ENCODE measurements around the gene FLG.
"Not testable (repeated sequence)": the region's sequence is repeated elsewhere in the genome, so short reads cannot be mapped to it uniquely, and the experiment has no call there.

The FLG gene

DNA sequence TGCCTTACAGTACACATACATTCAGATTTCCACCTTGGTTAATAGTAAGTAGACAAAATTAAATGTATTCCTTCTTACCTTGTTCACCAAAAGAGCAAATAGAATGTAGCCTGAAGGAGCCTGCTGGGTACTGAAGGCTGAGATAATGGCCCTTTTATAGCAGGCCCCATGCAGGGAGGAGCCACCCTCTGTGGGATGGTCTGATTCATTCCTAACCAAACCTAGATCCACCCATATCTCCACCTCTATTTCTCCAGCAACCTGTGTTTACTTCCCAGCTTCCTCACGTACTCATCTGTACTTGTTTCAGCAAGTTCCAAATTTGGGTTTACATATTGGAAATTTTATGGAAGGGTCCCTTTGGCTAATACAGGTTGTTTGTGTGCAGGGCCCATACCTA is at the start of gene FLG:
FLG (minus strand) TSS at position 129 of the 400 bp plus-strand sequence. CDS start 9,783 bp downstream, outside the sequence.
- DNase-seq = no peak

- DNase-seq = no peak
Measured at GRCh38 chr1:152374451-152374850, 49.4 kb upstream of the FLG start.

DNA sequence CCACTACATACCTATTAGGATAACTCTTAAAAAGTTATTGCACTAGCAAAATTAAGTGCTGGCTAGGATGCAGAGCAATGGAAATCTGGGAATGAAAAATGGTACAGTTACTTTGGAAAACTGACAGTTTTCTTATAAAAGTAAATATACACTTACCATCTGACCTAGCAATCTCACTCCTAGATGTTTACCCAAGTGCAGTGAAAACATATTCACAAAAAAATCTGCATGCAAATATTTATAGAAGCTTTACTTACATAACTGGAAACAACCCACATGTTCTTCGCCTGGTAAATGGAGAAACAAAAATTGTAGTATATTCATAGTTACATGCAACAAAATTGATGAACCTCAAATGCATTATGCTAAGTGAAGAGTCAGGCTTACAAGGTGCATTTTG is 47.6 kb upstream of the FLG start:
- no peak for DNase-seq

GRCh38 chr1:152367436-152367835 is 42.4 kb upstream of the FLG start:
- no peak for DNase-seq

DNA sequence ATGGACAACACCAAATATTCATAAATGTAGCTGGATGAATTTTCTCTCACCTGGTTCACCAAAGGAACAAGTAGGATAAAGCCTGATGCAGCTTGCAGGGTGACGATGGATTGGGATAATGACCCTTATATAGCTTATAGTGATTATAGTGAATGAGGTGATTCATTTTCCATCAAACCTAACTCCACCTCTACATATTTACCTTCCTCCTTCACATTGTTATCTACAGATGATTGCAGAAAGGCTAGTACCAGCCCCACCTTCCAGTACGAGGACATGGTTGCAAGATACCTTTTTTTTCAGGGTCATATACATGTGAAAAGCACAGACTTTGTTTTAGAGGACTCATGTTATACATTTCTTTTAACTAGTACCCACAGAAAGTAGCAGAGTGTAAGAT is 34.9 kb upstream of the FLG start, which contains the start of gene FLG2:
FLG2 (minus strand) TSS at position 101 of the 400 bp plus-strand sequence. CDS start 1,122 bp downstream, outside the sequence.
- DNase-seq = no peak

DNA sequence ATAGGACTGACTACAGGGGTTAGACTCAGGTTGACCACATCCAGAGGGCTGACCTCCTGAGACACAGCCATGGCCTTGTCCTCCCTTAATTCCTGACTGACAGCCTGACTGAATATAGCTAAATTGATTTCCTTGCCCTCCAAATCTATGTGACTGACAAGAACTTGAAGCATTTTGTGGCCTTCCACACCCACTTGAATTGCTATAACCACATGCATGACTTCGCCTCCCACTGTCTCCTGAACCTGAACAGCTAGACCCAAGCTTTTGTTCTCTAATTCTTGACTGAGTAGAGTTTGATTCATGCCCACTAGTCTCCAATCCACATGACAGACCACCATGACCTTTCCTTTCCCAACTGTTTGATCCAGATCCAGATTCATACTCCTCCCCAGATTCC is 31.7 kb upstream of the FLG start:
- no peak for DNase-seq

GRCh38 chr1:152349611-152350010 is 24.6 kb upstream of the FLG start:
- no peak for DNase-seq

- DNase-seq = no peak
Measured at GRCh38 chr1:152348447-152348846, 23.4 kb upstream of the FLG start.

GRCh38 chr1:152347116-152347728 is 22.2 kb upstream of the FLG start:
- DNase-seq = peak; percentile 52

DNA sequence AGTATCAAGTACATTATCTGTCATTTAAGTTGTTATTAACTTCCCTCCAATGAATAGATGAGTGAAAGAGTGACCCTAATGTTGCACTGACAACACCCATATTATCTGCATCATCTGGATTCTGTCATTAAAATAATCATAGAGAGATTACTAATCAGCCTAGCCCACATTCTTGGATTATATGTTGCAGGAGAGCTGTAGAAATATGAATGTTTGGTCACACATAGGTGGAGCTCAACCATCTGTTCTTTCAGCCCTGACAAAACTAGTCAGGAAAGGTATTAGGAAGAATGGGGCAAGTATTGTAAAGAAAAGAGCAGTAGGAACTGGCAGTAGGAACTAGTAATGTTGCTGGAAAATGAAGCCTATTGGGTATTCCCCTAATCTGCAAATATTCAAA is 19.4 kb upstream of the FLG start:
- no peak for DNase-seq

DNA sequence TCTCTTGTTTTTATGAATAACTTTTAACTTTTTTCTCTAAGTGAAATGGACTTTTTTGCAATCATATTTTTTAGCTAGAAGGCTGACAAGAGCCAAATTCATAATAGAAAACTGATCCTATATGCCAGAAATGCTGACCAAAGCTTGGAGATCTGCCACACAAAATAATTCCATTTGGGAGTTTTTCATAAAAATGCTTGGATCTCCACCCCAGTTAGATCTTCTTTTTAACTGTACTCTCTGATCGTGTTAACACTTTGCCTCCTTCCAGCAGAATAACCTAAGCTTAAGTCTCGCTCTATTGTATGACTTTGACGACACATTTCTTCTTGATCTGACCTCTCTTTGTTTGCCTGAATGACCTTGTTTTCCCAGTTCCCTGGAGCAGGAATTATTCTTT is 18.0 kb upstream of the FLG start:
- no peak for DNase-seq

DNA sequence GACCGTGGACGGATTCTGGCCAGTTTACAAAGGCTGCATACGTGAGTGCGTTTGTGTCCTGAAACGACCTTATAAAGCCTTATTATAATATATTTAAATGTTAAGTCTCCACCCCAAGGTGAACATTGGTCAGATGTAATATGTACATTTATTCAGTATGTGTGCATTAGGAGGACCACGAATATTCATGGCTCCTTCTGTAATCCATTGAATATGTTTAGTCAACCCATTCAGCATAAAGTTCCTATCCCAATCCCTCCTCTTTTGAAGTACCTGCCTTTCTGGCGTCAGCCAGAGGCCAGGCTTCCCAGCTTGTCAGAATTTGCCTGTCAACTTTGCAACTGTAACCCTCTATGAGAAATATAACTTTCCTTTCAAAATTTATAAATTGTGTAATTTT is 10.4 kb upstream of the FLG start:
- no peak for DNase-seq

GRCh38 chr1:152328801-152329391 is 3.9 kb upstream of the FLG start:
- DNase-seq = no peak

GRCh38 chr1:152313970-152314369 is 11.1 kb downstream of the FLG start:
- no peak for DNase-seq

- no peak for DNase-seq
Measured at GRCh38 chr1:152313319-152313801, 11.7 kb downstream of the FLG start.

DNA sequence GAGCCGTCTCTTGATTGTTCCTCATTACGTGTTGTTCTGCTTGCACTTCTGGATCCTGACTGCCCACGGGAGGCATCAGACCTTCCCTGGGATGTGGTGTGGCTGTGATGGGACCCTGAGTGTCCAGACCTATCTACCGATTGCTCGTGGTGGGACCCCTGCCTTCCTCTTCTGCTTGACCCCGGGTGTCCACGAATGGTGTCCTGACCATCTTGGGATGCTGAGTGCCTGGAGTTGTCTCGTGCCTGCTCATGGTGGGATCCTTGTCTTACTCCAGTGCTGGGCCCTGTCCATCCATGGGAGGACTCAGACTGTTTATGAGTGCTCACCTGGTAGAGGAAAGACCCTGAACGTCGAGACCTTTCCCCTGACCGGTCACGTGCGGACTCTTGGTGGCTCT is 12.9 kb downstream of the FLG start:
- DNase-seq = not testable (repeated sequence)

- no peak for DNase-seq
Measured at GRCh38 chr1:152309955-152310354, 15.1 kb downstream of the FLG start.

DNA sequence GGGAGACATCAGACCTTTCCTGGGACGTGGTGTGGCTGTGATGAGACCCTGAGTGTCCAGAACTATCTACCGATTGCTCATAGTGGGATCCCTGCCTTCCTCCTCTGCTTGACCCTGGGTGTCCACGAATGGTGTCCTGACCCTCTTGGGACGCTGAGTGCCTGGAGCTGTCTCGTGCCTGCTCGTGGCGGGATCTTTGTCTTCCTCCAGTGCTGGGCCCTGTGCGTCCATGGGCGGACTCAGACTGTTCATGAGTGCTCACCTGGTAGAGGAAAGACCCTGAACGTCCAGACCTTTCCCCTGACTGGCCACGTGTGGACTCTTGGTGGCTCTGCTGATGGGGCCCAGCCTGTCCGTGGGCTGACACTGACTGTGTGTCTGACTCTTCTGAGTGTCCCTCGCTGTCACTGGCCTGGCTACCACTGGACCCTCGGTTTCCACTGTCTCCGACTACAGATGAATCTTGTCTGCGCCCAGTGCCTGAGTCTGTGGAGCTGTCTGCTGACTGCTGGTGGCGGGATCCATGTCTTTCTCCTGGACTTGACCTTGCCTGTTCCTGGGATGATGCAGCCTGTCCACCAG is 15.6 kb downstream of the FLG start:
- not testable (repeated sequence) for DNase-seq

GRCh38 chr1:152308758-152309157 is 16.3 kb downstream of the FLG start:
- not testable (repeated sequence) for DNase-seq

- DNase-seq = not testable (repeated sequence)
Measured at GRCh38 chr1:152307970-152308369, 17.1 kb downstream of the FLG start.

- DNase-seq = not testable (repeated sequence)
Measured at GRCh38 chr1:152306123-152306522, 18.9 kb downstream of the FLG start.

GRCh38 chr1:152304773-152305172 is 20.3 kb downstream of the FLG start:
- DNase-seq = not testable (repeated sequence)

GRCh38 chr1:152303139-152303872 is 21.7 kb downstream of the FLG start:
- DNase-seq = not testable (repeated sequence)

All from CD4-positive, alpha-beta T cell treated with Interleukin-17A for 4 hours (primary cell).